Stimulated activated CD8-positive, alpha-beta memory T cell treated with anti-CD3 and anti-CD28 coated beads, Interleukin-7, amount 100 ng/mL, for 1 hour (primary cell): ENCODE measurements around the gene MRPS12.
A peak's percentile ranks its signal among the peaks of the same experiment; 100 is the strongest.

Source experiments
- DNase-seq, 2 donors: peaks; one replicate each; pipeline ENCODE4 v3.0.0-alpha.2; 2020; ENCODE audit warnings: low read depth in 2 of 2

Gene MRPS12

GRCh38 chr19:38911388-38912001, 19.2 kb upstream of the MRPS12 start:
- no peak for DNase-seq

- DNase-seq = no peak
Observed at GRCh38 chr19:38912600-38913514, 17.9 kb upstream of the MRPS12 start.

GRCh38 chr19:38913958-38914357, 16.8 kb upstream of the MRPS12 start:
- DNase-seq = no peak

GRCh38 chr19:38915329-38916321, 15.1 kb upstream of the MRPS12 start:
- DNase-seq = no peak

GRCh38 chr19:38917516-38917915, 13.2 kb upstream of the MRPS12 start:
- DNase-seq = no peak

- DNase-seq = no peak
Observed at GRCh38 chr19:38917921-38918491, 12.7 kb upstream of the MRPS12 start.

GRCh38 chr19:38918526-38918925, 12.2 kb upstream of the MRPS12 start:
- DNase-seq = no peak

GRCh38 chr19:38919837-38920601, 10.7 kb upstream of the MRPS12 start:
- no peak for DNase-seq

GRCh38 chr19:38920602-38921419, 9.9 kb upstream of the MRPS12 start:
- no peak for DNase-seq

- DNase-seq = no peak
Observed at GRCh38 chr19:38921420-38922274, 9.1 kb upstream of the MRPS12 start.

- no peak for DNase-seq
Observed at GRCh38 chr19:38922482-38922881, 8.3 kb upstream of the MRPS12 start.

- peak in 1 of 2 donors; percentile 20 for DNase-seq
Observed at GRCh38 chr19:38924388-38924787, 6.4 kb upstream of the MRPS12 start.

GRCh38 chr19:38928391-38929001, 2.2 kb upstream of the MRPS12 start:
- no peak for DNase-seq

- peak; percentile 83 to 85 for DNase-seq
Observed at GRCh38 chr19:38929929-38930775, 592 bp upstream of the MRPS12 start, which contains the start of gene SARS2. SARS2 (minus strand) TSS chr19:38930763; CDS start chr19:38930736, 27 bp downstream.

- no peak for DNase-seq
Observed at GRCh38 chr19:38931521-38931793, 713 bp downstream of the MRPS12 start.

GRCh38 chr19:38932425-38933179, 1.9 kb downstream of the MRPS12 start:
- no peak for DNase-seq

- DNase-seq = no peak
Observed at GRCh38 chr19:38933544-38933943, 2.8 kb downstream of the MRPS12 start.
